OCI-LY7 (cell line): Measurements from ENCODE around the gene LEPROT.

ENCODE experiments used
- EZH2phosphoT487 ChIP-seq: fragments of 200-600 bp; sonication (generic); IDR thresholded peaks from 2 replicates; pipeline ENCODE4 v1.6.1; 2018; ENCODE audit warnings: low read depth, borderline replicate concordance, mild to moderate bottlenecking, mixed run types, antibody characterized with exemption, low read length, moderate library complexity, mixed read lengths
- TF ChIP-seq, protein P1 (sequence below): fragments of 200-600 bp; sonication (generic); conservative IDR thresholded peaks from 2 replicates; pipeline ENCODE4 v1.5.1; 2014; ENCODE audit warnings: mild to moderate bottlenecking, antibody characterized with exemption, low read length, moderate library complexity, mixed read lengths

GRCh38 chr1:65419681-65420589 lies 533 bp upstream of the LEPROT start:
- TF ChIP-seq, protein P1, sequence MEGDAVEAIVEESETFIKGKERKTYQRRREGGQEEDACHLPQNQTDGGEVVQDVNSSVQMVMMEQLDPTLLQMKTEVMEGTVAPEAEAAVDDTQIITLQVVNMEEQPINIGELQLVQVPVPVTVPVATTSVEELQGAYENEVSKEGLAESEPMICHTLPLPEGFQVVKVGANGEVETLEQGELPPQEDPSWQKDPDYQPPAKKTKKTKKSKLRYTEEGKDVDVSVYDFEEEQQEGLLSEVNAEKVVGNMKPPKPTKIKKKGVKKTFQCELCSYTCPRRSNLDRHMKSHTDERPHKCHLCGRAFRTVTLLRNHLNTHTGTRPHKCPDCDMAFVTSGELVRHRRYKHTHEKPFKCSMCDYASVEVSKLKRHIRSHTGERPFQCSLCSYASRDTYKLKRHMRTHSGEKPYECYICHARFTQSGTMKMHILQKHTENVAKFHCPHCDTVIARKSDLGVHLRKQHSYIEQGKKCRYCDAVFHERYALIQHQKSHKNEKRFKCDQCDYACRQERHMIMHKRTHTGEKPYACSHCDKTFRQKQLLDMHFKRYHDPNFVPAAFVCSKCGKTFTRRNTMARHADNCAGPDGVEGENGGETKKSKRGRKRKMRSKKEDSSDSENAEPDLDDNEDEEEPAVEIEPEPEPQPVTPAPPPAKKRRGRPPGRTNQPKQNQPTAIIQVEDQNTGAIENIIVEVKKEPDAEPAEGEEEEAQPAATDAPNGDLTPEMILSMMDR = no peak
- no peak for TF ChIP-seq EZH2phosphoT487
